HCT116 (cell line): Measurements from ENCODE around the gene SLC6A19. TPM values are rescaled to one million over a fixed set of nuclear protein-coding genes. Genes with fewer than 3 reads are reported as not detected.

Experiments
- ATAC-seq: fragments of 200-7000 bp; cut with Tn5 transposase; 2 replicates; pipeline ENCODE4 v1.9.1; 2020; ENCODE audit warnings: mild to moderate bottlenecking, moderate library complexity
- BruUV-seq: library from RNA; stranded (reverse); fragments of 400-500 nt; replicated peaks from 2 replicates; lab custom pipeline; 2021; lab: Mats Ljungman, UMichigan
- CTCF ChIA-PET: fragments of 300-600 bp; sonication (Branson Sonifier 250); formaldehyde crosslinking; loops from one replicate; lab custom pipeline; 2021; ENCODE audit warnings: antibody characterized with exemption; lab: Charles Lee
- POLR2A ChIA-PET: fragments of 300-600, 350-600 bp; sonication (Branson Sonifier 250); formaldehyde crosslinking; loops from one replicate; lab custom pipeline; 2021; ENCODE audit warnings: antibody characterized with exemption; lab: Charles Lee
- RAD21 ChIA-PET, 2 experiments: fragments of 300-600 bp; sonication (Branson Sonifier 250); formaldehyde crosslinking; loops; one replicate each; lab custom pipeline; 2023; ENCODE audit warnings: low total read pairs in 2 of 2; ENCODE audit not compliant: uncharacterized antibody in 2 of 2, unreplicated experiment in 2 of 2, low non-redundant PET in 1 of 2; lab: Charles Lee
- DNase-seq: peaks from one replicate; pipeline ENCODE4 v3.0.0-alpha.2; 2010; ENCODE audit warnings: low read depth, low spot score
- H2AFZ ChIP-seq: fragments of 200-600 bp; shearing (Covaris generic), sonication (generic); 2 replicates; pipeline ENCODE4 v1.6.1; 2017; ENCODE audit warnings: low read depth, mixed run types, mixed read lengths, antibody characterized with exemption, low read length; ENCODE audit not compliant: poor library complexity, severe bottlenecking
- H3K27ac ChIP-seq: 2 replicates; pipeline ENCODE4 v1.5.1; 2012; ENCODE audit warnings: low read depth, low read length
- H3K27me3 ChIP-seq: fragments of 200-600 bp; sonication (generic); 2 replicates; pipeline ENCODE4 v1.6.1; 2016; ENCODE audit warnings: mixed run types, low read length, mixed read lengths; ENCODE audit not compliant: insufficient read depth
- H3K36me3 ChIP-seq, 2 experiments: fragments of 200-500 bp in 1 of 2; fragments of 200-600 bp in 1 of 2; sonication (Bioruptor generic) in 1 of 2; sonication (generic) in 1 of 2; 2 replicates each; pipeline versions ENCODE4 v1.5.1 to v1.6.1; 2014 to 2016; ENCODE audit warnings: low read length in 2 of 2, inconsistent platforms in 1 of 2, mixed read lengths in 1 of 2, mixed run types in 1 of 2; ENCODE audit not compliant: insufficient read depth in 2 of 2, control insufficient read depth in 1 of 2
- H3K4me1 ChIP-seq, 2 experiments: fragments of 200-600 bp in 1 of 2; sonication (generic) in 1 of 2; 2 replicates each; pipeline versions ENCODE4 v1.5.1 to v1.6.1; 2012 to 2017; ENCODE audit warnings: low read length in 2 of 2, inconsistent platforms in 1 of 2, mild to moderate bottlenecking in 1 of 2, mixed read lengths in 1 of 2, mixed run types in 1 of 2, moderate library complexity in 1 of 2; ENCODE audit not compliant: insufficient read depth in 2 of 2, control insufficient read depth in 1 of 2
- H3K4me2 ChIP-seq: fragments of 200-600 bp; sonication (generic); 2 replicates; pipeline ENCODE4 v1.6.1; 2017; ENCODE audit warnings: mixed run types, low read length, mixed read lengths
- H3K4me3 ChIP-seq, 2 experiments: fragments of 200-600 bp in 1 of 2; sonication (generic) in 1 of 2; replicated peaks in 1 of 2; 2 replicates each; pipeline ENCODE4 v1.5.1; 2011 to 2016; ENCODE audit warnings: low read length in 2 of 2, control low read depth in 1 of 2, low read depth in 1 of 2, mild to moderate bottlenecking in 1 of 2, mixed read lengths in 1 of 2, mixed run types in 1 of 2
- H3K79me2 ChIP-seq: fragments of 200-600 bp; sonication (generic); 2 replicates; pipeline ENCODE4 v1.6.1; 2017; ENCODE audit warnings: mild to moderate bottlenecking, mixed run types, low read length, moderate library complexity, mixed read lengths; ENCODE audit not compliant: insufficient read depth
- H3K9ac ChIP-seq: fragments of 200-600 bp; sonication (generic); 2 replicates; pipeline ENCODE4 v1.6.1; 2016; ENCODE audit warnings: low read length, mixed read lengths
- H3K9me2 ChIP-seq: fragments of 200-600 bp; sonication (generic), shearing (Covaris generic); 2 replicates; pipeline ENCODE4 v1.6.1; 2017; ENCODE audit warnings: mixed run types, mild to moderate bottlenecking, moderate library complexity; ENCODE audit not compliant: insufficient read depth
- H3K9me3 ChIP-seq, 2 experiments: fragments of 200-500 bp in 1 of 2; fragments of 200-600 bp in 1 of 2; sonication (Bioruptor generic) in 1 of 2; sonication (generic) in 1 of 2; 2 replicates each; pipeline ENCODE4 v1.6.1; 2014 to 2017; ENCODE audit warnings: low read length in 2 of 2, mixed read lengths in 2 of 2, inconsistent platforms in 1 of 2, low read depth in 1 of 2, mild to moderate bottlenecking in 1 of 2, mixed run types in 1 of 2, moderate library complexity in 1 of 2; ENCODE audit not compliant: control insufficient read depth in 1 of 2, insufficient read depth in 1 of 2
- H4K20me1 ChIP-seq: fragments of 200-600 bp; sonication (generic), shearing (Covaris generic); 2 replicates; pipeline ENCODE4 v1.6.1; 2017; ENCODE audit warnings: mixed run types, mild to moderate bottlenecking, moderate library complexity; ENCODE audit not compliant: insufficient read depth
- CEBPB ChIP-seq: IDR thresholded peaks from 2 replicates; pipeline ENCODE4 v1.6.1; 2012; ENCODE audit warnings: low read depth
- EGR1 ChIP-seq: IDR thresholded peaks from 2 replicates; pipeline ENCODE4 v1.6.1; 2012; ENCODE audit warnings: low read depth
- ELF1 ChIP-seq: IDR thresholded peaks from 2 replicates; pipeline ENCODE4 v1.6.1; 2012; ENCODE audit warnings: low read depth, borderline replicate concordance
- EZH2 ChIP-seq: fragments of 200-600 bp; sonication (generic); IDR thresholded peaks from 2 replicates; pipeline ENCODE4 v1.6.1; 2017; ENCODE audit warnings: antibody characterized with exemption, mixed run types
- EZH2phosphoT487 ChIP-seq: fragments of 200-600 bp; IDR thresholded peaks from 2 replicates; pipeline ENCODE4 v1.6.1; 2018; ENCODE audit warnings: antibody characterized with exemption, borderline replicate concordance
- FOSL1 ChIP-seq: IDR thresholded peaks from 2 replicates; pipeline ENCODE4 v1.6.1; 2012; ENCODE audit warnings: low read depth
- JUND ChIP-seq: IDR thresholded peaks from 2 replicates; pipeline ENCODE4 v1.6.1; 2012
- POLR2AphosphoS5 ChIP-seq: IDR thresholded peaks from 2 replicates; pipeline ENCODE4 v1.6.1; 2011; ENCODE audit warnings: mild to moderate bottlenecking, low read depth, low read length, moderate library complexity
- RAD21 ChIP-seq: IDR thresholded peaks from 2 replicates; pipeline ENCODE4 v1.6.1; 2012; ENCODE audit warnings: low read depth, mild to moderate bottlenecking
- SIN3A ChIP-seq: IDR thresholded peaks from 2 replicates; pipeline ENCODE4 v1.6.1; 2012; ENCODE audit warnings: low read depth
- SRF ChIP-seq: IDR thresholded peaks from 2 replicates; pipeline ENCODE4 v1.6.1; 2012; ENCODE audit warnings: low read depth
- TCF7L2 ChIP-seq: IDR thresholded peaks from 2 replicates; pipeline ENCODE4 v1.7.0; 2011; ENCODE audit warnings: borderline replicate concordance, inconsistent platforms; ENCODE audit not compliant: insufficient read depth, insufficient read length; ENCODE audit errors: extremely low read depth
- YY1 ChIP-seq: IDR thresholded peaks from 2 replicates; pipeline ENCODE4 v1.6.1; 2011; ENCODE audit warnings: low read length, low read depth, moderate library complexity, mild to moderate bottlenecking; ENCODE audit not compliant: insufficient replicate concordance; ENCODE audit errors: extremely low read depth
- ZFX ChIP-seq: fragments of 450-650 bp; IDR thresholded peaks from 2 replicates; pipeline ENCODE4 v1.6.1; 2017
- ZNF274 ChIP-seq: fragments of 200-500 bp; sonication (Bioruptor generic); IDR thresholded peaks from 2 replicates; pipeline ENCODE4 v1.6.1; 2014; ENCODE audit warnings: mild to moderate bottlenecking, low read depth, low read length, inconsistent platforms
- intact Hi-C: fragments of 100-400 bp; cut with micrococcal nuclease; formaldehyde crosslinking; loops from 2 replicates; pipeline ENCODE4 v1.10.0; 2022
- total RNA-seq: library from RNA; stranded (reverse); gene quantifications from one replicate; pipeline ENCODE4 v1.2.1, GENCODE V29; 2021; ENCODE audit not compliant: unreplicated experiment
- TF ChIP-seq, protein P1 (sequence below): IDR thresholded peaks from 2 replicates; pipeline ENCODE4 v1.6.1; 2012; ENCODE audit warnings: low read depth
- TF ChIP-seq, protein P2 (sequence below): IDR thresholded peaks from 2 replicates; pipeline ENCODE4 v1.6.1; 2011; ENCODE audit warnings: mild to moderate bottlenecking, low read length, moderate library complexity; ENCODE audit not compliant: insufficient replicate concordance; ENCODE audit errors: extremely low read depth

The SLC6A19 gene
- total RNA-seq, 1 experiment from 2014 or later, result not detected

DNA sequence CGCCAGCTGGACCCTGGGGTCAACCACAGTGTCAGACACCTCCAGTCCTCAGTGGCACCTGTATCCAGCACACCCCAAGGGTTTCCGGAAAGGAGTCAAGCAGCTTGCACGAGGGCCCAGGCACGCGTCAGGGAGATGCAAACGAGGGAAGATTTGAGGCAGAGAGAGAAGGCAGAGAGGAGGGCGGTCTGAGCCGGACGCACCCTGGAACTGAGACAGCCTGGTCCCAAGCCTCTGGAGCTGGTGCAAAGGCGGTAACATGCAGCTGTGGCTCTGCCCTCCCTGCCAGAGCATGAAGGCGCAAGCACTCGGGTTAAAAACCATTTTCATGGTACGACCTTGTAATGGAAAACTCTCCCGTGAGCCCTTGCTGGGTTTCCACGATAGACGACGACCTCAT is 56.0 kb downstream of the SLC6A19 start:
- intact Hi-C loops, result no loop called here
- no peak for ATAC-seq

DNA sequence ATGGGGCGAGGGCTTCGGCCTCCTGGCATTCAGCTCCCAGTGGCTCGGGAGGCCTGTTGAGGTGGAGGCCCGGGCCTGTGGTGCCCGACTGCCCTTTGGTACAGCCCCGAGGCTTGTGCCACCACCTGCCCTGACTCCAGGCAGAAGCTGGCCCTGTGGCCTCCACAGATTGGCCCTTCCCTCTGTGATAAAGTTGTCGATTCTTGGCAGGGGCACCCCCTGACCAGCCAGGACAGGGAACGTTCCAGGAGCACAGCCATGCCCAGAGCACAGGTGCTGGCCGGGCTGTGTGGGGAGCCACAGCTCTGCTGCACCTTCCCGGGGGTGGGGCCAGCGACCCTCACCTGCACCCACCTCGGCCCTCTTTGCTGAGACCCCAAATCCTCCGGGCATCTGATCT is 56.4 kb downstream of the SLC6A19 start:
- Histone ChIP-seq H3K4me1 (no peaks in the 10 kb centered on the region), H3K9me3 (no peaks in the 10 kb centered on the region), H4K20me1 (no peaks in the 10 kb centered on the region), H3K9ac (no peak overlapping the region), H3K4me3 (no peak overlapping the region), H3K9me2 (no peaks in the 10 kb centered on the region), H2AFZ (no peak overlapping the region), H3K27ac (no peak overlapping the region), H3K36me3 (no peaks in the 10 kb centered on the region), H3K4me2 (no peak overlapping the region), H3K27me3 (no peaks in the 10 kb centered on the region), H3K79me2 (no peaks in the 10 kb centered on the region)
- ChIA-PET CTCF (no interaction called here), RAD21 (no interaction called here), POLR2A (no interaction called here)
- intact Hi-C loops, result no loop called here
- DNase-seq, result no peak
- ATAC-seq, result no peak
- no TSS peak for BruUV-seq
- TF ChIP-seq EZH2phosphoT487, result no peak
- TF ChIP-seq SRF, result no peak
- no peak for TF ChIP-seq ZFX
- no peak for TF ChIP-seq POLR2AphosphoS5
- no peak for TF ChIP-seq YY1
- no peak for TF ChIP-seq SIN3A
- no peak for TF ChIP-seq ELF1
- no peak for TF ChIP-seq CEBPB
- no peak for TF ChIP-seq ZNF274
- no peak for TF ChIP-seq FOSL1
- TF ChIP-seq EZH2, result no peak
- no peak for TF ChIP-seq RAD21
- TF ChIP-seq, protein P1, sequence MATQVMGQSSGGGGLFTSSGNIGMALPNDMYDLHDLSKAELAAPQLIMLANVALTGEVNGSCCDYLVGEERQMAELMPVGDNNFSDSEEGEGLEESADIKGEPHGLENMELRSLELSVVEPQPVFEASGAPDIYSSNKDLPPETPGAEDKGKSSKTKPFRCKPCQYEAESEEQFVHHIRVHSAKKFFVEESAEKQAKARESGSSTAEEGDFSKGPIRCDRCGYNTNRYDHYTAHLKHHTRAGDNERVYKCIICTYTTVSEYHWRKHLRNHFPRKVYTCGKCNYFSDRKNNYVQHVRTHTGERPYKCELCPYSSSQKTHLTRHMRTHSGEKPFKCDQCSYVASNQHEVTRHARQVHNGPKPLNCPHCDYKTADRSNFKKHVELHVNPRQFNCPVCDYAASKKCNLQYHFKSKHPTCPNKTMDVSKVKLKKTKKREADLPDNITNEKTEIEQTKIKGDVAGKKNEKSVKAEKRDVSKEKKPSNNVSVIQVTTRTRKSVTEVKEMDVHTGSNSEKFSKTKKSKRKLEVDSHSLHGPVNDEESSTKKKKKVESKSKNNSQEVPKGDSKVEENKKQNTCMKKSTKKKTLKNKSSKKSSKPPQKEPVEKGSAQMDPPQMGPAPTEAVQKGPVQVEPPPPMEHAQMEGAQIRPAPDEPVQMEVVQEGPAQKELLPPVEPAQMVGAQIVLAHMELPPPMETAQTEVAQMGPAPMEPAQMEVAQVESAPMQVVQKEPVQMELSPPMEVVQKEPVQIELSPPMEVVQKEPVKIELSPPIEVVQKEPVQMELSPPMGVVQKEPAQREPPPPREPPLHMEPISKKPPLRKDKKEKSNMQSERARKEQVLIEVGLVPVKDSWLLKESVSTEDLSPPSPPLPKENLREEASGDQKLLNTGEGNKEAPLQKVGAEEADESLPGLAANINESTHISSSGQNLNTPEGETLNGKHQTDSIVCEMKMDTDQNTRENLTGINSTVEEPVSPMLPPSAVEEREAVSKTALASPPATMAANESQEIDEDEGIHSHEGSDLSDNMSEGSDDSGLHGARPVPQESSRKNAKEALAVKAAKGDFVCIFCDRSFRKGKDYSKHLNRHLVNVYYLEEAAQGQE, result no peak
- TF ChIP-seq JUND, result no peak

More for the DNA sequence above, 56.0 kb downstream of the SLC6A19 start:
- ChIA-PET CTCF (no interaction called here), RAD21 (no interaction called here), POLR2A (no interaction called here)
- H3K9ac ChIP-seq, result no peak overlapping the region
- H3K79me2 ChIP-seq, result no peaks in the 10 kb centered on the region
- no TSS peak for BruUV-seq
- no peaks in the 10 kb centered on the region for H3K27me3 ChIP-seq
- H4K20me1 ChIP-seq, result no peaks in the 10 kb centered on the region
- no peaks in the 10 kb centered on the region for H3K36me3 ChIP-seq
- TF ChIP-seq TCF7L2 (no peak), ELF1 (no peak), ZNF274 (no peak), ZFX (no peak), EGR1 (no peak), RAD21 (no peak), EZH2 (no peak)
- TF ChIP-seq, protein P2, sequence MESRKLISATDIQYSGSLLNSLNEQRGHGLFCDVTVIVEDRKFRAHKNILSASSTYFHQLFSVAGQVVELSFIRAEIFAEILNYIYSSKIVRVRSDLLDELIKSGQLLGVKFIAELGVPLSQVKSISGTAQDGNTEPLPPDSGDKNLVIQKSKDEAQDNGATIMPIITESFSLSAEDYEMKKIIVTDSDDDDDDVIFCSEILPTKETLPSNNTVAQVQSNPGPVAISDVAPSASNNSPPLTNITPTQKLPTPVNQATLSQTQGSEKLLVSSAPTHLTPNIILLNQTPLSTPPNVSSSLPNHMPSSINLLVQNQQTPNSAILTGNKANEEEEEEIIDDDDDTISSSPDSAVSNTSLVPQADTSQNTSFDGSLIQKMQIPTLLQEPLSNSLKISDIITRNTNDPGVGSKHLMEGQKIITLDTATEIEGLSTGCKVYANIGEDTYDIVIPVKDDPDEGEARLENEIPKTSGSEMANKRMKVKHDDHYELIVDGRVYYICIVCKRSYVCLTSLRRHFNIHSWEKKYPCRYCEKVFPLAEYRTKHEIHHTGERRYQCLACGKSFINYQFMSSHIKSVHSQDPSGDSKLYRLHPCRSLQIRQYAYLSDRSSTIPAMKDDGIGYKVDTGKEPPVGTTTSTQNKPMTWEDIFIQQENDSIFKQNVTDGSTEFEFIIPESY, result no peak
- no peaks in the 10 kb centered on the region for H3K9me2 ChIP-seq
- H3K27ac ChIP-seq, result no peak overlapping the region
- H2AFZ ChIP-seq, result no peak overlapping the region
- DNase-seq, result no peak
- H3K4me2 ChIP-seq, result no peak overlapping the region
- H3K4me3 ChIP-seq, result no peak overlapping the region
- H3K4me1 ChIP-seq, result no peaks in the 10 kb centered on the region
- no peaks in the 10 kb centered on the region for H3K9me3 ChIP-seq
